ENCODE data around the gene CADM1. TPM values are rescaled to one million over a fixed set of nuclear protein-coding genes. Genes with fewer than 3 reads are reported as not detected.

CADM1 gene
- total and polyA plus RNA-seq, 2 experiments from 2014 or later = 16.5 to 18.0 TPM

- H3K4me2 ChIP-seq = 0 out of 2 replicates have a peak overlapping the region, but pooled peaks have one; percentile 39
- Mint-ChIP-seq H3K4me1 (peaks cover 36% of the 10 kb centered on the region), H3K4me3 (no peak overlapping the region), H3K27me3 (ENCODE audit: insufficient read depth, low read depth, poor library complexity) (no peaks in the 10 kb centered on the region), H3K27ac (no peak overlapping the region), H3K36me3 (ENCODE audit: low read depth) (no peaks in the 10 kb centered on the region), H3K9me3 (no peaks in the 10 kb centered on the region)
- peaks cover 41% of the 10 kb centered on the region for H3K4me1 ChIP-seq (ENCODE audit: insufficient read depth)
- no peaks in the 10 kb centered on the region for H4K20me1 ChIP-seq (replicated peaks; ENCODE audit: insufficient read depth)
- no peaks in the 10 kb centered on the region for H3K79me2 ChIP-seq (replicated peaks; ENCODE audit: insufficient read depth)
- DNase-seq (ENCODE audit: low spot score) (peak; percentile 17), ATAC-seq (peak; percentile 80)
- H3F3A ChIP-seq (replicated peaks; ENCODE audit: low read depth) = no peaks in the 10 kb centered on the region
- H3K36me3 ChIP-seq (ENCODE audit: insufficient read depth) = no peaks in the 10 kb centered on the region
- H2AFZ ChIP-seq = no peak overlapping the region
- TF ChIP-seq CTCF (conservative IDR thresholded peaks at IDR 0.05; ENCODE audit: low read depth in 2 of 2) (peak in 1 of 2 experiments; percentile 10; a peak in 1 of 4 replicates), REST (IDR thresholded peaks at IDR 0.05; ENCODE audit: unreplicated experiment) (no peak)
- no peak overlapping the region for H3K4me3 ChIP-seq
- no peaks in the 10 kb centered on the region for H3K27me3 ChIP-seq (ENCODE audit: insufficient read depth)
- no peak overlapping the region; the same call in 1 of the 2 replicates for H3K27ac ChIP-seq (ENCODE audit: low read depth)
- no peaks in the 10 kb centered on the region for H3K9me2 ChIP-seq (ENCODE audit: insufficient read depth)
These were observed 42.1 kb downstream of the CADM1 start for GRCh38 chr11:115462004-115462541.

- no peak for DNase-seq (ENCODE audit: low spot score)
- no peaks in the 10 kb centered on the region for H3K9me2 ChIP-seq (ENCODE audit: insufficient read depth)
- no peak overlapping the region for H2AFZ ChIP-seq
- no peak overlapping the region for H3K4me3 Mint-ChIP-seq
- no peak overlapping the region for H3K4me2 ChIP-seq
- peaks cover 45% of the 10 kb centered on the region for H3K4me1 Mint-ChIP-seq
- ATAC-seq = no peak
- no peak overlapping the region for H3K27ac ChIP-seq (ENCODE audit: low read depth)
- no peaks in the 10 kb centered on the region for H3K27me3 Mint-ChIP-seq (ENCODE audit: insufficient read depth, low read depth, poor library complexity)
- H3K4me3 ChIP-seq = no peak overlapping the region
- H3K27me3 ChIP-seq (ENCODE audit: insufficient read depth) = no peaks in the 10 kb centered on the region
- H3K27ac Mint-ChIP-seq = no peak overlapping the region
- no peaks in the 10 kb centered on the region for H3K36me3 ChIP-seq (ENCODE audit: insufficient read depth)
- H4K20me1 ChIP-seq (replicated peaks; ENCODE audit: insufficient read depth) = no peaks in the 10 kb centered on the region
- TF ChIP-seq REST (IDR thresholded peaks at IDR 0.05; ENCODE audit: unreplicated experiment) = no peak
- TF ChIP-seq CTCF (conservative IDR thresholded peaks at IDR 0.05; ENCODE audit: low read depth in 2 of 2) = no peak
- H3K36me3 Mint-ChIP-seq (ENCODE audit: low read depth) = no peaks in the 10 kb centered on the region
- H3K79me2 ChIP-seq (replicated peaks; ENCODE audit: insufficient read depth) = no peaks in the 10 kb centered on the region
- H3K4me1 ChIP-seq (ENCODE audit: insufficient read depth) = peaks cover 48% of the 10 kb centered on the region
- H3F3A ChIP-seq (replicated peaks; ENCODE audit: low read depth) = no peaks in the 10 kb centered on the region
- no peaks in the 10 kb centered on the region for H3K9me3 Mint-ChIP-seq
These were observed 43.7 kb downstream of the CADM1 start for GRCh38 chr11:115460512-115460911.
